ENCODE data around the gene ANKMY2. TPM values are rescaled to one million over a fixed set of nuclear protein-coding genes. Genes with fewer than 3 reads are reported as not detected.

ANKMY2 gene
- total RNA-seq, 1 experiment from 2014 or later = 25.4 TPM

GRCh38 chr7:16583834-16584233 lies 61.7 kb downstream of the ANKMY2 start:
- DNase-seq (ENCODE audit: low read depth) = no peak

GRCh38 chr7:16581286-16581685 lies 64.3 kb downstream of the ANKMY2 start:
- DNase-seq (ENCODE audit: low read depth) = no peak

GRCh38 chr7:16579216-16579615 lies 66.3 kb downstream of the ANKMY2 start:
- DNase-seq (ENCODE audit: low read depth) = no peak

GRCh38 chr7:16571941-16572340 lies 73.6 kb downstream of the ANKMY2 start:
- DNase-seq (ENCODE audit: low read depth) = no peak

- DNase-seq (ENCODE audit: low read depth) = peak; percentile 52
Measured at GRCh38 chr7:16564909-16565426, 80.6 kb downstream of the ANKMY2 start.

GRCh38 chr7:16564023-16564380 lies 81.6 kb downstream of the ANKMY2 start:
- no peak for DNase-seq (ENCODE audit: low read depth)

GRCh38 chr7:16563281-16564022 lies 82.1 kb downstream of the ANKMY2 start:
- DNase-seq (ENCODE audit: low read depth) = no peak

GRCh38 chr7:16562456-16563220 lies 82.9 kb downstream of the ANKMY2 start:
- DNase-seq (ENCODE audit: low read depth) = no peak

GRCh38 chr7:16561943-16562342 lies 83.6 kb downstream of the ANKMY2 start:
- no peak for DNase-seq (ENCODE audit: low read depth)

- no peak for DNase-seq (ENCODE audit: low read depth)
Measured at GRCh38 chr7:16559497-16560179, 85.9 kb downstream of the ANKMY2 start.

GRCh38 chr7:16558761-16559302 lies 86.7 kb downstream of the ANKMY2 start:
- no peak for DNase-seq (ENCODE audit: low read depth)

GRCh38 chr7:16556359-16556758 lies 89.2 kb downstream of the ANKMY2 start:
- DNase-seq (ENCODE audit: low read depth) = no peak

- DNase-seq (ENCODE audit: low read depth) = no peak
Measured at GRCh38 chr7:16554518-16555236, 90.9 kb downstream of the ANKMY2 start.

- DNase-seq (ENCODE audit: low read depth) = no peak
Measured at GRCh38 chr7:16550671-16551070, 94.9 kb downstream of the ANKMY2 start.

Other genes starting within 250 kb of the ANKMY2 start
- 0.74 and 1.4 TPM in 2 replicates for gene CRPPA, start 224.2 kb downstream of the ANKMY2 start, total RNA-seq (2014; rRNA removed; shearing (Covaris generic))
- not detected in 2 replicates for gene SOSTDC1, start 180.0 kb downstream of the ANKMY2 start, total RNA-seq (2014; rRNA removed; shearing (Covaris generic))
- gene LRRC72, start 118.9 kb downstream of the ANKMY2 start, total RNA-seq (2014; rRNA removed; shearing (Covaris generic)) = not detected in 2 replicates
- gene BZW2, start 427 bp upstream of the ANKMY2 start, total RNA-seq (2014; rRNA removed; shearing (Covaris generic)) = 120 and 128 TPM in 2 replicates
- 0.17 and 0.26 TPM in 2 replicates for gene TSPAN13, start 108.0 kb upstream of the ANKMY2 start, total RNA-seq (2014; rRNA removed; shearing (Covaris generic))
- not detected in 2 replicates for gene AGR2, start 159.2 kb upstream of the ANKMY2 start, total RNA-seq (2014; rRNA removed; shearing (Covaris generic))
- gene AGR3, start 236.2 kb upstream of the ANKMY2 start, total RNA-seq (2014; rRNA removed; shearing (Covaris generic)) = not detected in 2 replicates

Data from HT1080 (cell line).